Suppressor macrophage (primary cell): ENCODE measurements around the gene RUNX3.
A peak's percentile ranks its signal among the peaks of the same experiment; 100 is the strongest.

ENCODE experiments used
- DNase-seq, 4 experiments: peaks; one replicate each; pipeline ENCODE4 v3.0.0-alpha.2; 2020 to 2022

Gene RUNX3

GRCh38 chr1:24861821-24862727 is 68.0 kb downstream of the RUNX3 start:
- DNase-seq, result no peak

- DNase-seq, result no peak
These were observed 69.2 kb downstream of the RUNX3 start for GRCh38 chr1:24860841-24861240.

- no peak for DNase-seq
These were observed 70.7 kb downstream of the RUNX3 start for GRCh38 chr1:24859063-24860010.

GRCh38 chr1:24858277-24858676 is 71.8 kb downstream of the RUNX3 start:
- DNase-seq, result no peak

- peak in 1 of 4 experiments; percentile 16 for DNase-seq
These were observed 72.5 kb downstream of the RUNX3 start for GRCh38 chr1:24857507-24858133.

GRCh38 chr1:24856787-24857506 is 73.1 kb downstream of the RUNX3 start:
- peak in 1 of 4 experiments; percentile 26 for DNase-seq

GRCh38 chr1:24855474-24855873 is 74.6 kb downstream of the RUNX3 start:
- DNase-seq, result no peak

- no peak for DNase-seq
These were observed 76.4 kb downstream of the RUNX3 start for GRCh38 chr1:24853649-24854048.

- DNase-seq, result no peak
These were observed 79.7 kb downstream of the RUNX3 start for GRCh38 chr1:24850328-24850920.

GRCh38 chr1:24849672-24850295 is 80.3 kb downstream of the RUNX3 start:
- peak; percentile 41 to 72 (median 68) for DNase-seq
